Dendritic cell treated with granulocyte-macrophage colony-stimulating factor and Interleukin-4, amounts not matched to agents 40 ng/mL and 50 ng/mL, for 4 days (primary cell): ENCODE results near the gene CTSE.
"Not testable (repeated sequence)": the region's sequence is repeated elsewhere in the genome, so short reads cannot be mapped to it uniquely, and the experiment has no call there.

Experiments used
- H3K27ac Mint-ChIP-seq: one replicate; pipeline ENCODE4 v1.8.0; 2022; ENCODE audit warnings: mild to moderate bottlenecking, mixed read lengths
- H3K27me3 Mint-ChIP-seq: one replicate; pipeline ENCODE4 v1.8.0; 2022; ENCODE audit warnings: mild to moderate bottlenecking, mixed read lengths
- H3K36me3 Mint-ChIP-seq: one replicate; pipeline ENCODE4 v1.8.0; 2022; ENCODE audit warnings: low read depth, mixed read lengths
- H3K4me1 Mint-ChIP-seq: one replicate; pipeline ENCODE4 v1.8.0; 2022; ENCODE audit warnings: low read depth, mixed read lengths
- H3K4me3 Mint-ChIP-seq: one replicate; pipeline ENCODE4 v1.8.0; 2022; ENCODE audit warnings: mild to moderate bottlenecking, moderate library complexity, mixed read lengths
- H3K9me3 Mint-ChIP-seq: one replicate; pipeline ENCODE4 v1.8.0; 2022; ENCODE audit warnings: mixed read lengths
- intact Hi-C: fragments of 100-400 bp; cut with micrococcal nuclease; formaldehyde crosslinking; loops from one replicate; pipeline ENCODE4 v1.15.0; 2022

CTSE gene

GRCh38 chr1:206002871-206003801, 20.6 kb downstream of the CTSE start, which contains the start of gene RAB7B:
Gene RAB7B, minus strand, starts transcription at chr1:206003395. Its CDS starts 9,260 bp downstream, at chr1:205994135.
- H3K9me3 Mint-ChIP-seq = no peaks in the 10 kb centered on the region
- no peaks in the 10 kb centered on the region for H3K36me3 Mint-ChIP-seq
- intact Hi-C loops = loop anchor here (5.0 kb wide), 1 partner anchor 44 kb away; no protein-coding TSS in a partner anchor
- H3K27ac Mint-ChIP-seq = peak within 1 kb of the TSS; percentile 73
- peaks cover 79% of the 10 kb centered on the region for H3K4me1 Mint-ChIP-seq
- H3K27me3 Mint-ChIP-seq = no peaks in the 10 kb centered on the region
- peak within 1 kb of the TSS; percentile 67 for H3K4me3 Mint-ChIP-seq

GRCh38 chr1:206002160-206002559, 21.5 kb downstream of the CTSE start:
- H3K4me1 Mint-ChIP-seq = peaks cover 89% of the 10 kb centered on the region
- intact Hi-C loops = loop anchor here (5.0 kb wide), 1 partner anchor 45 kb away; no protein-coding TSS in a partner anchor
- H3K4me3 Mint-ChIP-seq = peak overlapping the region; percentile 67
- peaks cover 9% of the 10 kb centered on the region for H3K36me3 Mint-ChIP-seq
- H3K27me3 Mint-ChIP-seq = no peaks in the 10 kb centered on the region
- peaks cover 4% of the 10 kb centered on the region for H3K9me3 Mint-ChIP-seq
- H3K27ac Mint-ChIP-seq = peak overlapping the region; percentile 71

GRCh38 chr1:206001476-206001888, 22.2 kb downstream of the CTSE start:
- intact Hi-C loops = loop anchor here (5.0 kb wide), 1 partner anchor 46 kb away; no protein-coding TSS in a partner anchor
- peaks cover 90% of the 10 kb centered on the region for H3K4me1 Mint-ChIP-seq

GRCh38 chr1:206000641-206001339, 22.9 kb downstream of the CTSE start:
- H3K4me1 Mint-ChIP-seq = peaks cover 88% of the 10 kb centered on the region
- peaks cover 20% of the 10 kb centered on the region for H3K36me3 Mint-ChIP-seq
- H3K27me3 Mint-ChIP-seq = no peaks in the 10 kb centered on the region
- peak overlapping the region; percentile 17 for H3K4me3 Mint-ChIP-seq
- H3K27ac Mint-ChIP-seq = peak overlapping the region; percentile 65
- peaks cover 15% of the 10 kb centered on the region for H3K9me3 Mint-ChIP-seq
- intact Hi-C loops = loop anchor here (5.0 kb wide), 1 partner anchor 47 kb away; no protein-coding TSS in a partner anchor

More at GRCh38 chr1:206001476-206001888, 22.2 kb downstream of the CTSE start:
- Mint-ChIP-seq H3K27me3 (no peaks in the 10 kb centered on the region), H3K9me3 (peaks cover 11% of the 10 kb centered on the region), H3K27ac (peak overlapping the region; percentile 71), H3K4me3 (peak overlapping the region; percentile 67), H3K36me3 (peaks cover 16% of the 10 kb centered on the region)

- intact Hi-C loops = no loop called here
- no peaks in the 10 kb centered on the region for H3K27me3 Mint-ChIP-seq
- no peak overlapping the region for H3K4me3 Mint-ChIP-seq
- H3K36me3 Mint-ChIP-seq = peaks cover 26% of the 10 kb centered on the region
- peaks cover 66% of the 10 kb centered on the region for H3K4me1 Mint-ChIP-seq
- H3K9me3 Mint-ChIP-seq = peaks cover 15% of the 10 kb centered on the region
- H3K27ac Mint-ChIP-seq = no peak overlapping the region
Observed at GRCh38 chr1:205998457-205999241, 25.0 kb downstream of the CTSE start.

- H3K4me1 Mint-ChIP-seq = peaks cover 52% of the 10 kb centered on the region
- H3K27ac Mint-ChIP-seq, intact Hi-C loops, H3K4me3 Mint-ChIP-seq, H3K27me3 Mint-ChIP-seq: not testable (repeated sequence)
- H3K9me3 Mint-ChIP-seq = peaks cover 15% of the 10 kb centered on the region
- peaks cover 46% of the 10 kb centered on the region for H3K36me3 Mint-ChIP-seq
Observed at GRCh38 chr1:205996641-205997040, 27.1 kb downstream of the CTSE start.

- Mint-ChIP-seq H3K4me3 (no peak overlapping the region), H3K36me3 (peaks cover 69% of the 10 kb centered on the region), H3K27me3 (peaks cover 2% of the 10 kb centered on the region), H3K4me1 (peaks cover 59% of the 10 kb centered on the region), H3K9me3 (peaks cover 15% of the 10 kb centered on the region), H3K27ac (no peak overlapping the region)
- intact Hi-C loops = no loop called here
Observed at GRCh38 chr1:205994346-205994745, 29.3 kb downstream of the CTSE start.

- Mint-ChIP-seq H3K27me3 (peaks cover 2% of the 10 kb centered on the region), H3K36me3 (peaks cover 82% of the 10 kb centered on the region), H3K4me1 (peaks cover 58% of the 10 kb centered on the region), H3K9me3 (peaks cover 15% of the 10 kb centered on the region), H3K4me3 (no peak overlapping the region), H3K27ac (no peak overlapping the region)
- intact Hi-C loops = no loop called here
Observed at GRCh38 chr1:205993068-205993467, 30.6 kb downstream of the CTSE start.

- intact Hi-C loops = no loop called here
- Mint-ChIP-seq H3K27me3 (peaks cover 2% of the 10 kb centered on the region), H3K4me3 (no peak overlapping the region), H3K27ac (no peak overlapping the region), H3K9me3 (peaks cover 13% of the 10 kb centered on the region), H3K4me1 (peaks cover 51% of the 10 kb centered on the region), H3K36me3 (peaks cover 75% of the 10 kb centered on the region)
Observed at GRCh38 chr1:205992218-205992882, 31.3 kb downstream of the CTSE start.

- Mint-ChIP-seq H3K27ac (no peak overlapping the region), H3K36me3 (peaks cover 64% of the 10 kb centered on the region), H3K27me3 (peaks cover 2% of the 10 kb centered on the region)
Observed at GRCh38 chr1:205991237-205991636, 32.5 kb downstream of the CTSE start.

GRCh38 chr1:205990226-205990625, 33.5 kb downstream of the CTSE start:
- H3K27ac Mint-ChIP-seq = no peak overlapping the region
- peaks cover 38% of the 10 kb centered on the region for H3K4me1 Mint-ChIP-seq
- H3K4me3 Mint-ChIP-seq = no peak overlapping the region
- H3K27me3 Mint-ChIP-seq = peaks cover 2% of the 10 kb centered on the region
- intact Hi-C loops = no loop called here
- H3K9me3 Mint-ChIP-seq = no peaks in the 10 kb centered on the region
- peaks cover 69% of the 10 kb centered on the region for H3K36me3 Mint-ChIP-seq

More at GRCh38 chr1:205991237-205991636, 32.5 kb downstream of the CTSE start:
- intact Hi-C loops = no loop called here
- H3K9me3 Mint-ChIP-seq = peaks cover 2% of the 10 kb centered on the region
- no peak overlapping the region for H3K4me3 Mint-ChIP-seq
- peaks cover 40% of the 10 kb centered on the region for H3K4me1 Mint-ChIP-seq

- Mint-ChIP-seq H3K27me3 (peaks cover 2% of the 10 kb centered on the region), H3K27ac (peak overlapping the region; percentile 37)
- intact Hi-C loops = no loop called here
Observed at GRCh38 chr1:205989786-205990185, 33.9 kb downstream of the CTSE start.

GRCh38 chr1:205988585-205988995, 35.1 kb downstream of the CTSE start:
- H3K36me3 Mint-ChIP-seq = peaks cover 78% of the 10 kb centered on the region
- no peaks in the 10 kb centered on the region for H3K9me3 Mint-ChIP-seq
- peaks cover 52% of the 10 kb centered on the region for H3K4me1 Mint-ChIP-seq
- H3K27ac Mint-ChIP-seq = peak overlapping the region; percentile 37
- intact Hi-C loops = no loop called here
- H3K4me3 Mint-ChIP-seq = no peak overlapping the region
- peaks cover 2% of the 10 kb centered on the region for H3K27me3 Mint-ChIP-seq

More at GRCh38 chr1:205989786-205990185, 33.9 kb downstream of the CTSE start:
- Mint-ChIP-seq H3K36me3 (peaks cover 73% of the 10 kb centered on the region), H3K9me3 (no peaks in the 10 kb centered on the region), H3K4me1 (peaks cover 40% of the 10 kb centered on the region), H3K4me3 (no peak overlapping the region)
